HG02943 (cell line): ENCODE data around the gene EMX1.

Experiments used
- ATAC-seq: cut with Tn5 transposase; IDR thresholded peaks from one replicate; pipeline ENCODE4 v1.9.1; 2021; ENCODE audit warnings: mild to moderate bottlenecking, low read depth, moderate library complexity; ENCODE audit not compliant: unreplicated experiment

Gene EMX1

GRCh38 chr2:72940786-72941185 lies 23.5 kb downstream of the EMX1 start:
- ATAC-seq = no peak

GRCh38 chr2:72942293-72942692 lies 25.0 kb downstream of the EMX1 start:
- ATAC-seq = no peak

- ATAC-seq = no peak
These were observed 25.6 kb downstream of the EMX1 start for GRCh38 chr2:72942881-72943418.

GRCh38 chr2:72943540-72944395 lies 26.4 kb downstream of the EMX1 start:
- no peak for ATAC-seq

GRCh38 chr2:72944804-72945449 lies 27.6 kb downstream of the EMX1 start:
- ATAC-seq = no peak

- ATAC-seq = no peak
These were observed 28.2 kb downstream of the EMX1 start for GRCh38 chr2:72945450-72946019.

- no peak for ATAC-seq
These were observed 29.1 kb downstream of the EMX1 start for GRCh38 chr2:72946466-72946865.

- no peak for ATAC-seq
These were observed 30.9 kb downstream of the EMX1 start for GRCh38 chr2:72947952-72948830.

GRCh38 chr2:72949045-72949444 lies 31.7 kb downstream of the EMX1 start:
- ATAC-seq = no peak

GRCh38 chr2:72949642-72950041 lies 32.3 kb downstream of the EMX1 start:
- no peak for ATAC-seq

- no peak for ATAC-seq
These were observed 33.4 kb downstream of the EMX1 start for GRCh38 chr2:72950558-72951255.

- no peak for ATAC-seq
These were observed 34.2 kb downstream of the EMX1 start for GRCh38 chr2:72951303-72952095.

- no peak for ATAC-seq
These were observed 34.9 kb downstream of the EMX1 start for GRCh38 chr2:72952110-72952823.

- ATAC-seq = no peak
These were observed 35.6 kb downstream of the EMX1 start for GRCh38 chr2:72952961-72953360.

GRCh38 chr2:72953528-72953927 lies 36.2 kb downstream of the EMX1 start:
- no peak for ATAC-seq

- ATAC-seq = no peak
These were observed 36.7 kb downstream of the EMX1 start for GRCh38 chr2:72953976-72954375.

GRCh38 chr2:72954376-72955227 lies 37.3 kb downstream of the EMX1 start:
- ATAC-seq = no peak
